Activated gamma-delta T cell treated with Interleukin-2 at 50 U/mL for 16 hours (primary cell): Measurements from ENCODE around the gene GJB1.
"Not testable (repeated sequence)": the region's sequence is repeated elsewhere in the genome, so short reads cannot be mapped to it uniquely, and the experiment has no call there.

ENCODE experiments used
- DNase-seq: peaks from one replicate; pipeline ENCODE4 v3.0.0-alpha.2; 2020

GJB1 gene

DNA sequence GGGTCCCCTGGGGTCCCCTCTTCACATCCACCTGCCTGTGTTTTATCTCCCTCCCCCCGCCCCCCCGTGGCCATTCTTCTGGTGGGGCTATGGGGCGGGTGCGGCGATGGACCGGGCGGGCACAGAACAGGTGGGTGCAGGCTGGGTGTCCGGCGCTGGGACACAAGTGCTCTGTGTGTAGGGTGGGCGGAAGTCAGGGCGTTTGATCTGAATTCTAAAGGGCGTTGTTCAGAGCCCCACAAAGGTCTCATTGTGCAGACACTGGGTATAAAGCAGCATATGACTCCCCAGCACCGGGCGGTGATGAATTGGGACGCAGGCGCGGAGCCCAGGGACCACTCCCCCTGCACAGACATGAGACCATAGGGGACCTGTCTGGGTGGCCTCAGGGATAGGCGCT, at the start of gene GJB1:
TSS of gene GJB1 (plus strand) at position 296 of the 400 bp plus-strand sequence. CDS start 484 bp downstream, outside the sequence.
- no peak for DNase-seq

DNA sequence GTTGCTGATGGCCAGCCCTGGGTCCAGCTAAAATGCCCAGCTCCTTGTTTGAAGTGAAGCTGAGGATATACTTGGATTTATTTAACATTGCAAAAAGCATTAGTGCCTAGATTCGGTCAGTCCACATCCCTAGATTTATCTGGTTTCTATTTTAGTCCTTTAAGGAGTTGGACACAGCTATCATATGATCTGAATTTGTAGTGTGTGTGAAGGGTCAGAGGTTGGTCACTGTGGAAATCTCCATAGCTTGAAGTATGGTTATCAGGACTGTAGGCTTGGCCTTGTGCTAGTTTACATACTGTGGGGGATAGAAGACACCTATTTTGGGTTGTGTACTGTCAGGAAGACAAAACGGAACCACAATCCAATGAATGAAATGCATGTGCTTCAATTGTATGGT, 49.6 kb upstream of the GJB1 start:
- no peak for DNase-seq

DNA sequence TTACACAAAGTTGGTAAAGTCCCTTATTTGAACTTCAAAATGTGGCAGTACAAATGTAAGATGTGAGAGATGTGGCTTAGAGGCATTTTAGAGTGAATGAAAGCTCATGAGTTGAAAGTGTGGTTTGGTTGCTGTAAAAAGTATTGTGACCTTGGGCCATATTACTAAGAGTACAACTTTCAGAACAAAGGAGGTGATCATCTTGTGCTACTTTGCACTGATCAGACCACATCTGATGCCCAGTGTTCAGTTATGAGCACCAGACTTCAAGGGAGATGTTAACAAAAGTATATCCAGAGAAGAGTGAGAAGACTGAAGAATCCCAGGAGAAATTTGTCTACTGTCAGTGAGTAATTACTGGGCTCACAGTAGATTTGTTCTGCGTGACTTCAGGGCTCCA, 48.2 kb upstream of the GJB1 start:
- no peak for DNase-seq

DNA sequence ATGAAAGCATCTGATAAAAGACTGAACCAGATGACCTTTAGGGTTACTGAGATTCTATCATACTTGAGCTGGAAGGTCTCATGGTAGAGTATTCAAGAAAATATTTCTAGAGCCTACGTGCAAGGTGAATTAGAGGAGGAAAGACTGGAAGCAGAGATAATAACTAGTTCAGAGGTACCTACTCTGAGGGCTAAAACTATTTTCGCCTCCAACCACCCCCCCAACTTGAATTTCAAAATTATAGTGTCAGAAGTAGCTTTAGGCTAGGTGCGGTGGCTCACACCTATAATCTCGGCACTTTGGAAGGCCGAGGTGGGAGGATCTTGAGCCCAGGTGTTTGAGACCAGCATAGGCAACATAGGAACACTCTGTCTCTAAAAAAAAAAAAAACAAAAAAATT, 47.5 kb upstream of the GJB1 start:
- DNase-seq: no peak

DNA sequence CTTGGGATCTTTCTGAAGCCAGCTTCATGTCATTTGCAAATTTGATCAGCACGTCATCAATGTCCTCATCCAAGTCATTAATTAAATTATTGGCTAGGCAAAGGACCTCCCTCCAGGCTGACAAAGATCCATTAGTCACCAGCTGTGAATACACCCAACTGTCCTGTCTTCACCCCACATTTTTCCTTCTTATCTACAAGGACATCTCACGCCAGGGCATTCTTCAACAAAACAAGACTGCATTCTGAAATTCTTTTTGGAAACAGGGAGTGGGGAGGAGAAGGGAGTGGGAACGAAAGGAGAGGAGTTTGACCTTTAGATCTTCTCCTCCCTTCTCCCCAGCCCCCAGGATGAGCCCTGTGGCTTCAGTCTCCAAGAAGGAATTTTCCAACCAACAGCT, 45.7 kb upstream of the GJB1 start:
- no peak for DNase-seq

DNA sequence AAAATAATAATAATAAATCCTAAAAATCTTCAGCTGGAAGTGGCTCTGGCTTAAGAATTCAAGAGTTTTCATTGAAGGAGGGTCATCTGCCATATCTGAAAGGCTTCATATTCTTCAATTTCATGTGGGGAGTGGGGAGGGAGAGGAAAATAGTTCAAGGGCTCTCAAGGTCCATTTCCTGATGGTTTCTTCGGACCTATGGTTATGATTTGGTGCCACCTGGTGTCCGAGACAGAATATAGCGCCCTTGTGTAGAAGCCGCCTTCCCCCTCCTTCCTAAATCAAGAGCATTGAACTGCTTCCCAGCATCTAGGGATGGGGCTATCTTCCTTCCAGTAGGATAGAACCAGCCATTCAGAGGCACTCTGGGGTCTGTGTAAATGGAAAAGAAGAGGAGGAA, 44.1 kb upstream of the GJB1 start:
- peak; percentile 45 for DNase-seq

DNA sequence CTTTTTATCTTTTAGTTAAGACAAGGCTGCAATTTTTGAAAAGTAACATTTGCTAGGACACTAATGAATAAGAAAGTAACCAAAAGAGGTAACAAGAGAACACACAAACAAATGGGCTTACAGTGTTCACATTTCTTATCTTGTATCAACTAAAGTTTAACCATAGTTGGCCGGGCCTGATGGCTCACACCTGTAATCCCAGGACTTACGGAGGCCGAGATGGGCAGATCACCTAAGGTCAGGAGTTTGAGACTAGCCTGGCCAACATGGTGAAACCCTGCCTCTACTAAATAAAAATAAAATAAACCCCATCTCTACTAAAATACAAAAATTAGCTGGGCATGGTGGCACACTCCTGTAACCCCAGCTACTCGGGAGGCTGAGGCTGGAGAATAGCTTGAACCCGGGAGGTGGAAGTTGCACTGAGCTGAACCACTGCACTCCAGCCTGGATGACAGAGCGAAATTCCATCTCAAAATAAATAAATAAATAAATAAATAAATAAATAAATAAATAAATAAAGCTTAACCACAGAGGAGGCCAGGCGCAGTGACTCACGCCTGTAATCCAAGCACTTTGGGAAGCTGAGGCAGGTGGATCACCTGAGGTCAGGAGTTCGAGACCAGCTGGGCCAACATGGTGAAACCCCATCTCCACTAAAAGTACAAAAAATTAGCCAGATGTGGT, 42.3 kb upstream of the GJB1 start:
- not testable (repeated sequence) for DNase-seq

DNA sequence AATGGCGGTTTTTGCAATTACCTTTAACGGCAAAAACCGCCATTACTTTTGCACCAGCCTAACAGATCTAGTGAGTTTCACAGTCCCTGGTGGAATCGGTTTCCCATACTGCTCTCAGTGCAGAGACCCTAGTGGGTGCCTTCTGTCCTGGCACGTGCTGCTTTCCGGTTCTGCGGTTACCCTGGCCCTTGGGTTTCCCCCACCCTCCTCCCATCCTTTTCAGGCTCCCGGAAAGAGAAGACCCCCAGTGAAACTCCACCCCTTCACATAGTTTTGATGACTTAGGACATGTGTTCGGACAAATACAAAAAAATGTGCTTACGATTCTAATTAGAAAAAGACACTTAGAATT, 41.5 kb upstream of the GJB1 start:
- DNase-seq: peak; percentile 24

DNA sequence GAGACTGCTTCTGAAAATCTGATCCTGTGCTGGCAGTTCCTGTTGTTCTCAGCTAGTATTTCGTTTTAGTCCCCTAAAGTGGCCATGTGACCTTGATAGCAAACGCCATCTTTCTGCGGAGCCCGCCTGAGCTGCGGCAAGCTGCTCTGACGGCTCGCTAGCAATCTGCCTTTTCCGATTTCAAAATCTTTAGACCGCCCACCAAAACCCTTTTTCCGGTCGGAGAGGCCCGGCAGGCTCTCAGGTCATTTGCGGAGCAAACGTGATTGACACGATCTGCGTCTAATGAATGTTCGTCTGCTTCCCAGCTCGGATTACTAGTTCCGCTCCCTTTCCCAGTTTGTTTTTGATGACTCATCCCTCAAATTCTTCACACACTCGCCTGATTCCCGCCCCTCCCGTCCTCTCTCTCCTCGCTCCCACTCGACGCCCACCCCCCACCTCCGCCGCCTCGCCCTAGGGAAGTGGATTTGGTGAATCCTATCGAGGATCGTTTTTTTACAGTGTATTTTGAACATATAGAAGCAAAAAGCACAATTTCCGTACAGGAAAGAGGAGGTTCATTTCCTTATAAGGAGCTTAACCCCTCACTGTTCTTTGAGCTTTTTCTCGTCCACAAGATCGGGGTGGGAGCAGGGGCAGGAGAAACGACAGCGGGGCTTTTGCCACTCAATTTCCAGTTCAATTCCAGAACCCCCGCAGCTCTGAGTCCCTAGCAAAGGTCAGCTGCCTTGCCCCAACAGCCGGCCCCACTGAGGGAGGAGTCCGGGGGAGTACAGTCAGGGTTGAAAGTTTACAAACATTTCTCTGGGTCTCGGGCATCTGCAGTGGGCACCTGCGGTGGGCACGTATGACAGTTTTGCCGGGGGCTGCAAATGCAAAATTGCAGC, 40.9 kb upstream of the GJB1 start:
- DNase-seq: peak; percentile 77

DNA sequence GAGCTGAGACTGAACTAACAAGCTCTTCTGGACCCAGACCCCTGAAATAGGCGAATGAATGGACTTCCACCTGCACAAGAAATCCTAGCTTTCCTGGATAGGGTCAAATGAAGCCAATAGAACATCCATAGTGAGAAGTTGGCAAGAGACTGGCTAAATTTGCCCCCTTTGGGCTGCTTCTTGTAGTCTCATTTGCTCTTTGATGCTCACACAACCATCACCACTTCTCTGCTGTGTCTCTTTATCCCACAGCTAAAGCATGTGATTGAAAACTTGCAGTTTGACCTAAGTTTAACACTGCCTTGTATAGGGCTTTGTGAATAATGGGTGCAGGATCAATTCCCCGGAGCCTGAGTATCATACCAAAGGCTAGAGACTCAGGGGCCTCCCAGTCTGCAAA, 40.2 kb upstream of the GJB1 start:
- no peak for DNase-seq

DNA sequence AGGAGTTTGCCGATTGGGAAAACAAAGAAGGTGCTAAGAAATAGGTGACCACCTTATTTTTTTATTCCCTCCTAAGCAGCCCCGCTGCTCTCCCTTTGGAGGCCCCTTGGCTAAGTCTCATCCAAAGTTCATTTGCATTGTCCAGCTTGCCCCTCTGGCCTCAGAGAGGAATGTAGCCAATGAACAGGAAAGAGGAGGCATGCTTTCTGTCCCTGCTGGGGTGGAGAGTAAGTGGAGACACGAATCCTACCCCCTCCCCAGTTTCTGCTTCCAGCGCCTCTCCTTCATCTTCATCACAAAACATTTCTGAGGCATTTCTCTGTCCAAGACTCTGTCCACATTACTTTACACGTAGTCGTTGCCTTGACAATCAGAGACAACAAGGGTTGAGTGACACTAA, 39.7 kb upstream of the GJB1 start:
- DNase-seq: no peak

DNA sequence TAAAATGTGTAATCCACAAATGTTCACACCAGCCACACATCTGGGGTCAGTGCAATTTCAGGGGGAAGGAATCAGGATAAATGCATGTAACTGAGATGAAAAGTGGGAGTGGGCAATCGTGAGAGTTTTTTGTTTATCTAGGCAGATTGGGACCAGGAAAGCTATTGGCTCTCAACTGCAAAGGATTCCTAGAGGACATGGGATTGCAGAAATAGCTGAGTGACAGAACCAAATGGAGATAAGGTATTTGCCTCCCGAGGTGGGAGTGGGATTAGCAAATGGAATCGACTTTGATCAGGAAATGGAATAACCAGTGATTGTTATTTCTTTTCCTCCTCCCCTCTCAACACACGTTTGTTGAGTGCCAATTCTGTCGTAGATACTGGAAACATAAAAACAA, 38.9 kb upstream of the GJB1 start:
- no peak for DNase-seq

DNA sequence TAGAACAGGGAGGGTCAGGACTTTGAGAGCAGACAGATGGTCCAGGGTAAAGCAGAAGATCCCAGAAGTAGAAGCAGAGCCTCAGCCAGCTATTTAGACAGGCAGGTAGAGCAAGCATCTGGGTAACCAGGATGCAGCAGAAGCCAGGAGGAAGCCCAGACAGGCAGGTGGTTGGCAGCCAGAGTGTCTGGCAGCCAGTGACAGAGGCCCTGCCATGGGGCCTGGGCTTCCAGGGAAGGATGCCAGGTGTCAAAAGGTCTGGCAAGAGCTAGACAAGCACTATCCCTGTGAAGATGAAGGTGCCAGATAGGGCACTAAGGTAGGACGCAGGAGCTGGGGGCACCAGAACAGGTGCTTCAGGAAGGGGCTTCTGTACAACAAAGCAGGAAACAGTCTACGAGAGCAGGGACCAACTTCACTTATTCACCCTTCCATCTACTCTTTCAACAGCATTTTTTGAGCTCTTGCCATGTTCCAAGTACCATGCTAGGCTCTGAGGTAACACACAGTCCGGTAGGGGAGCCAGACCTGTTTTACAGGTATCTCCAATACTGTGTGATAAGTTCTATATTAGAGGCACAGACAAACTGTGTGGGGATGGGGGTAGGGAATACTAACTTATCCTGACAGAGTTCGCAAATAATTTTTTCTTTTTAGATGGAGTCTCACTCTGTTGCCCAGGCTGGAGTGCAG, 38.1 kb upstream of the GJB1 start:
- DNase-seq: no peak

DNA sequence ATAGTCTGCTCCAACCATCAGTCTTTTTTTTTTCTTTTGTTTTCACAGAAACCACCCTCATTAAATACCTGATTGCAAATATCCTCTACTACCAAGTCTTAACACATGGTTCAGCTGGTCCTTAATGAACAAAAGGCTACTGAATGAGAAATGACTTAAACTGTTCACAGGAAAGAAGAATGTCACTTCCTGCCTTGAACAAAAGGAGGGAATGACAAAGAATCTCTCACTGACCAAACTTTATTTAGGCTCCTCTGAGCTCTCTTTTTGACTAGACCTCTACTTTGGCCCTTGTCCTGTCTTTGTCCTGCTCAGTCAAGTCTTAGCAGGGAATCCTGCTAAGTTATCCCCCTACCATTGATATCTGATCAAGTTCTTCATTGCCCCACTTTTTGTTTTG, 31.8 kb upstream of the GJB1 start:
- no peak for DNase-seq

DNA sequence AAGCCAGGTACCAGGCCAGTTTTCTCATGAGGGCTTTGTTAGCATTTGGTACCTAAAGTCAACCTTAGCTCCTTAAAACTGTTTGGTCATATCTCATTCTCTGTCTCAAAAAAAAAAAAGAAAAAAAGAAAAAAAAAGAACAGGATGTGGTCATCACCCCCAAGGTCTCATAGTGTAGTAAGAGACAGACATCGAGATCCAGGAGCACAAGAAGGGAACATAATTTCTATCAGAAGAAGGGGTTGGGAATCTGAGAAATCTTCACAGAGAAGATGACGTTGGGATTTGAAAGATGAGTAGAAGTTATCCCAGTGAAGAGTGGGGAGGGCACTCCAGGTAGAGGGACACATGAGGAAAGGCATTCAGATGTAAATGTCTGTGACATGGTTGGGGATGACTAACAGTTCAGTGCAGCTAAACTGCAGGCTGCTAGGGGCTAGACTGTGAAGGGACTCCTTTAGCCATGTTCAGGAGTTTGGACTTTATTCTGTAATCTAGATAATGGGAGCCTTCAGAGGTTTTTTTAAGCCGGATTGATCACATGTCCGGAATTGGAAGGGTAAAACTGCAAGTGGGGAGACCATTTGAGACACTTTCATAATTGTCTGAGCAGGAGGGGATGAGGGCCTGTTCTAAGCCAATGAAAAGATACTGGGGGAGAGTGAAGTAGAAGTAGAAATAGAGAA, 26.9 kb upstream of the GJB1 start:
- peak; percentile 16 for DNase-seq

DNA sequence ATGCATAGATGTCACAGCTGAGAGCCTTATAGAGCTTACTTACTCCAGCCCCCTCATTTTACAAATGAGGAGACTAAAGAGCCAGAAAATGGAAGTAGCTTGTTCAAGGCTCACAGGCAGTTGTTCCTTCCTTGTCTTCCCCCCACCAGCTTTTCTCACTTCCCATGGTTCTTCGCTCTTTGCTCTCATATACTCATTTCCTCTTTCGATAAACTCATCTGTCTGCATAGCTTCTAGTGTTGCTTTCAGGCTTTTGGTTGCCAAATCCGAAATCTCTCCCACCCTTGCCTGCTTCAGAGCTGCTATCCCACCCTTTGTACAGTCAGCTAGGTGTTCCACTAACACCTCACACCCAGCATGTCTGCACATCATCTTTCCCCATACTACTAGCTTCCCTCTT, 25.0 kb upstream of the GJB1 start:
- no peak for DNase-seq

DNA sequence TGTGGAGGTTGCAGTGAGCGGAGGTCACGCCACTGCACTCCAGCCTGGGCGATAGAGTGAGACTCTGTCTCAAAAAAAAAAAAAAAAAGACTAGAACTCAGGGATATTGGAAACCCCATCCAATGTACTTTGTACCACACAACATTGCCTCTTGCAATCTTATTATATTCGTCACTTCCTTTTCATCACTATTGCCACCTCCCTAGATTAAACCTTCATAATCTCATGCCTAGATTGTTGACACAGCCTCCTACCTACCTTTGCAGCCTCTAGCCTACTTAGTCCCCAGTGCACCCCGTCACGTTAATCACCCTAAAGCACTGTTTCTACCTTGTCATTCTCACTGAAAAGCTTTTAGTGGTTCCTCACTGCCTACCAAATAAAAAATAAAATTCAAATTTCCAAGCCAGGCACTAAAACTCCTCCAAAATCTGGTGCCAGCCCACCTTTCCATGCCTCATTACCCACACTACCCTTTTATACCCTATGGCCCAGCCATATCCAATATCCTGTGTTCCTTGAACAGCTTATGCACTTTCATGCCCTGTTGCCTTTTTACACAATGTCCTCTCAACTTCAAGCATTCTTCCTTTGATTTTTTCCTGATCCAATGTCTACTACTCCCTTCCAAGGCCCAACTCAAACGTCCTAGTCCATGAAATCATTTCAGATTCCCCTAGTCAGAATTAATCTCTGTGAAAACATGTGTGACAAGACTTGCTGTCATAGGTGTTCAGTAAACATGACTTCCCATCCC, 23.6 kb upstream of the GJB1 start:
- DNase-seq: no peak

DNA sequence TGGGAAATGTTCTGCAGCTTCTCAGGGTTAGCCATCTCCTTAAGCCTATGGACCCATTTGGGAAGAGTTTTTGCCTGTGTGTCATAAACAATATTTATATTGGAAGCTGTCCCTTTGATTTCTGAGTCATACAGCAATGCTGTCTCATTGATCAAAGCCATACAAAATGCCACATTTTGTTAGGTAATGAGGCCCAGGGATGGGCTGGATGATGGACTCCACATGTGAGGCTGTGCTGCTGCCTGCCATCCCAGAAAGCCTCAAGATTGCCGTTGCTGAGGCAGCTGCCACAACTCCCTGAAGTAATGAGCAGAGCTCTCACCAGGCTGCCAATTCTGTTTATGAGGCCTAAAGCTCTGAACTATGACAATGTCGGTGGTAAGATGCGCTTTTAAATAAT, 12.2 kb upstream of the GJB1 start:
- no peak for DNase-seq

DNA sequence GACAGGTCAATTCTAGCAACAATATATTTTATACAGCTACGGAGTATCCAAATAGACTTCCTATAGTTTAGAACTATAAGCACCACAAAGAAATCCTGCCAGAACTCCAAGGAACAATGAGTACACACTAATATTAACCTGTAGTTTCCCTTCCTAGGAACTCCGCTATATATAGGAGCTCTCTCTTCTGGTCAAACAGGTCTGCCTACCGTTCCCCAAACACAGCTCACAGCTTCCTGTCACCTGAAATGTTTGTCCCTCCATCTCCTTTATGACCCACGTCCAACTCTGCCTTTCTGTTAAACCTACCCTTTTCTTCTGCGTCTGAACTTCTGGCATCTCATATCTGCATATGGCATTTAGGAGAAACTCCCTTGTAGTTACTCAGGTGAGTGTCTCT, 10.5 kb upstream of the GJB1 start:
- no peak for DNase-seq

DNA sequence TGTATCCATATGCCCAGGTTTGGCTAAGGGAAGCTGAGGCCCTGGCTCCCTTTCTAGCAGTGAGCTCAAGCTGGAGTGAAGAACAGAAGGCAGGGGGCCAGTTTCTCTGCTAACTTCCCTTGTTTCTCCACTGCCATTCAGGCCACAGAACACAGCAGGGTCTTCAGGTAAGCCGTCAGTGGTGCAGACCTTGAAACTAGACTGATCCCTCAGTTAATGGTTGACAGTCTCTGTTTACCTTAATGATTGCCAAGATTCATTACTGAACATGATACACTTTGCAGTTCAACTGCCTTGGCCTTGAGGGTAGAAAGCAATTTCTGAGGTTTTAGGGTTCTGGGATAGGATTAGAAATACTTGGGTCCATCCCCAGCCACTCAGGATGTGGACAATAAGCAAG, 8.9 kb upstream of the GJB1 start:
- DNase-seq: no peak

DNA sequence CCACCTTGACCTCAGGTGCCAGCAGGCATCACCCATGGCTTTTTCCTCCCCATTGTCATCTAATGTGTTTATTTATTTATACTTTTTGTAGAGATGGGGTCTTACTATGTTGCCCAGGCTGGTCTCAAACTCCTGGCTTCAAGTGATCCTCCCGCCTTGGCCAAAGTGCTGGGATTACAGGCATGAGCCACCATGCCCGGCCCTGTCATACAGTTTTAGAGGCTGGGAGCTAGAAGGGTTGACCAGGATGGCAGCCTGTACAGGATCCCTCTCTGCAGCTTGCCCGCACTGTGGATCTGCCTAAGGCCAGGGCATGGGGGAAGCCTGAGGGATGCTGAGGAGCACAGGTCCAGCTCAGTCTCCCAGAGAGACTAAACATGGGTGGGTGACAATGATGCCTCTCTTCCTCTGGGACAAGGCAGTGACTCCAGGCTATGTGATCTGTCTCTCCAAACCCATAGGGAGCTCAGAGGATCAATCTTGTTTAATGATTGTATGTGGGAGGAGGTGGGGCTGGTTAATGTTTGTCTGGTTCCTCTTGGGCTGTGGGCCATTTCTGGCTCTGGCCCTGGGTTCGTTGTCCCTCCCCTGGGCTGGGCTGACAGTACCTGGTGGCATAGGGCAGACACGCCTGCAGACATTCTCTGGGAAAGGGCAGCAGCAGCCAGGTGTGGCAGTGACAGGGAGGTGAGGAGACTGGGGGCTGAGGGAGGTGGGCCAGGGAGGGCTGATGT, 8.3 kb upstream of the GJB1 start:
- DNase-seq: no peak
